Stimulated activated naive CD8-positive, alpha-beta T cell treated with anti-CD3 and anti-CD28 coated beads, Interleukin-15, Interleukin-2, amounts not matched to agents 100 ng/mL and 50 ng/mL, for 24 hours (primary cell): ENCODE measurements around the gene DEUP1.
"Not testable (repeated sequence)": the region's sequence is repeated elsewhere in the genome, so short reads cannot be mapped to it uniquely, and the experiment has no call there.

ENCODE experiments used
- H3K27ac Mint-ChIP-seq: one replicate; pipeline ENCODE4 v1.8.0; 2021; ENCODE audit warnings: mild to moderate bottlenecking, mixed read lengths
- H3K27me3 Mint-ChIP-seq: one replicate; pipeline ENCODE4 v1.8.0; 2021; ENCODE audit warnings: mixed read lengths
- H3K36me3 Mint-ChIP-seq: one replicate; pipeline ENCODE4 v1.8.0; 2021; ENCODE audit warnings: low read depth, mixed read lengths
- H3K4me1 Mint-ChIP-seq: one replicate; pipeline ENCODE4 v1.8.0; 2021; ENCODE audit warnings: low read depth, mixed read lengths
- H3K4me3 Mint-ChIP-seq: one replicate; pipeline ENCODE4 v1.8.0; 2021; ENCODE audit warnings: mild to moderate bottlenecking, mixed read lengths
- H3K9me3 Mint-ChIP-seq: one replicate; pipeline ENCODE4 v1.8.0; 2021; ENCODE audit warnings: mixed read lengths

DEUP1 gene

GRCh38 chr11:93403930-93404329 is 73.4 kb downstream of the DEUP1 start:
- peaks cover 4% of the 10 kb centered on the region for H3K27me3 Mint-ChIP-seq
- H3K36me3 Mint-ChIP-seq, result no peaks in the 10 kb centered on the region
- H3K27ac Mint-ChIP-seq, result no peak overlapping the region
- no peaks in the 10 kb centered on the region for H3K4me1 Mint-ChIP-seq
- peaks cover 5% of the 10 kb centered on the region for H3K9me3 Mint-ChIP-seq
- H3K4me3 Mint-ChIP-seq, result no peak overlapping the region

GRCh38 chr11:93407777-93408401 is 77.3 kb downstream of the DEUP1 start:
- Mint-ChIP-seq H3K9me3 (no peaks in the 10 kb centered on the region), H3K36me3 (no peaks in the 10 kb centered on the region), H3K27me3 (no peaks in the 10 kb centered on the region), H3K27ac (no peak overlapping the region), H3K4me1 (no peaks in the 10 kb centered on the region), H3K4me3 (no peak overlapping the region)

- no peak overlapping the region for H3K27ac Mint-ChIP-seq
- H3K27me3 Mint-ChIP-seq, result peaks cover 2% of the 10 kb centered on the region
- no peaks in the 10 kb centered on the region for H3K4me1 Mint-ChIP-seq
- H3K36me3 Mint-ChIP-seq, result no peaks in the 10 kb centered on the region
- no peaks in the 10 kb centered on the region for H3K9me3 Mint-ChIP-seq
- no peak overlapping the region for H3K4me3 Mint-ChIP-seq
These were observed 79.9 kb downstream of the DEUP1 start for GRCh38 chr11:93410441-93410840.

- Mint-ChIP-seq H3K27me3 (peaks cover 3% of the 10 kb centered on the region), H3K36me3 (no peaks in the 10 kb centered on the region), H3K4me1 (no peaks in the 10 kb centered on the region)
These were observed 81.2 kb downstream of the DEUP1 start for GRCh38 chr11:93411705-93412104.

GRCh38 chr11:93432247-93432646 is 101.7 kb downstream of the DEUP1 start:
- Mint-ChIP-seq H3K4me3 (no peak overlapping the region), H3K27ac (no peak overlapping the region), H3K9me3 (no peaks in the 10 kb centered on the region)

More at GRCh38 chr11:93411705-93412104, 81.2 kb downstream of the DEUP1 start:
- H3K9me3 Mint-ChIP-seq, result no peaks in the 10 kb centered on the region
- H3K4me3 Mint-ChIP-seq, result no peak overlapping the region
- H3K27ac Mint-ChIP-seq, result no peak overlapping the region

GRCh38 chr11:93443232-93443631 is 112.7 kb downstream of the DEUP1 start:
- H3K4me3 Mint-ChIP-seq, H3K4me1 Mint-ChIP-seq, H3K27ac Mint-ChIP-seq, H3K36me3 Mint-ChIP-seq, H3K9me3 Mint-ChIP-seq, H3K27me3 Mint-ChIP-seq: not testable (repeated sequence)

More at GRCh38 chr11:93432247-93432646, 101.7 kb downstream of the DEUP1 start:
- H3K27me3 Mint-ChIP-seq, result no peaks in the 10 kb centered on the region
- no peaks in the 10 kb centered on the region for H3K4me1 Mint-ChIP-seq
- H3K36me3 Mint-ChIP-seq, result no peaks in the 10 kb centered on the region

- Mint-ChIP-seq H3K4me1 (no peaks in the 10 kb centered on the region), H3K9me3 (no peaks in the 10 kb centered on the region), H3K4me3 (no peak overlapping the region), H3K36me3 (no peaks in the 10 kb centered on the region), H3K27ac (no peak overlapping the region), H3K27me3 (no peaks in the 10 kb centered on the region)
These were observed 114.1 kb downstream of the DEUP1 start for GRCh38 chr11:93444617-93445073.

- H3K9me3 Mint-ChIP-seq, result no peaks in the 10 kb centered on the region
- H3K27me3 Mint-ChIP-seq, result peaks cover 11% of the 10 kb centered on the region
These were observed 127.7 kb downstream of the DEUP1 start for GRCh38 chr11:93458286-93458685.

GRCh38 chr11:93463666-93464065 is 133.1 kb downstream of the DEUP1 start:
- not testable (repeated sequence) for H3K27ac Mint-ChIP-seq, H3K4me3 Mint-ChIP-seq, H3K4me1 Mint-ChIP-seq

More at GRCh38 chr11:93458286-93458685, 127.7 kb downstream of the DEUP1 start:
- no peak overlapping the region for H3K27ac Mint-ChIP-seq
- no peak overlapping the region for H3K4me3 Mint-ChIP-seq
- H3K36me3 Mint-ChIP-seq, result no peaks in the 10 kb centered on the region
- no peaks in the 10 kb centered on the region for H3K4me1 Mint-ChIP-seq

GRCh38 chr11:93464927-93465540 is 134.5 kb downstream of the DEUP1 start:
- Mint-ChIP-seq H3K4me3 (no peak overlapping the region), H3K27me3 (no peaks in the 10 kb centered on the region), H3K4me1 (no peaks in the 10 kb centered on the region), H3K27ac (no peak overlapping the region), H3K36me3 (no peaks in the 10 kb centered on the region), H3K9me3 (no peaks in the 10 kb centered on the region)

More at GRCh38 chr11:93463666-93464065, 133.1 kb downstream of the DEUP1 start:
- H3K36me3 Mint-ChIP-seq, H3K27me3 Mint-ChIP-seq, H3K9me3 Mint-ChIP-seq: not testable (repeated sequence)

GRCh38 chr11:93467054-93467453 is 136.5 kb downstream of the DEUP1 start:
- no peaks in the 10 kb centered on the region for H3K4me1 Mint-ChIP-seq
- H3K4me3 Mint-ChIP-seq, result no peak overlapping the region
- no peaks in the 10 kb centered on the region for H3K27me3 Mint-ChIP-seq
- H3K9me3 Mint-ChIP-seq, result no peaks in the 10 kb centered on the region
- H3K27ac Mint-ChIP-seq, result no peak overlapping the region
- H3K36me3 Mint-ChIP-seq, result no peaks in the 10 kb centered on the region

- no peaks in the 10 kb centered on the region for H3K36me3 Mint-ChIP-seq
- no peak overlapping the region for H3K4me3 Mint-ChIP-seq
- no peak overlapping the region for H3K27ac Mint-ChIP-seq
These were observed 137.7 kb downstream of the DEUP1 start for GRCh38 chr11:93468290-93468689.

GRCh38 chr11:93474123-93474522 is 143.6 kb downstream of the DEUP1 start:
- H3K4me1 Mint-ChIP-seq, result no peaks in the 10 kb centered on the region
- no peaks in the 10 kb centered on the region for H3K36me3 Mint-ChIP-seq
- H3K4me3 Mint-ChIP-seq, result no peak overlapping the region
- no peaks in the 10 kb centered on the region for H3K27me3 Mint-ChIP-seq
- H3K27ac Mint-ChIP-seq, result no peak overlapping the region
- no peaks in the 10 kb centered on the region for H3K9me3 Mint-ChIP-seq

More at GRCh38 chr11:93468290-93468689, 137.7 kb downstream of the DEUP1 start:
- Mint-ChIP-seq H3K9me3 (no peaks in the 10 kb centered on the region), H3K27me3 (no peaks in the 10 kb centered on the region), H3K4me1 (no peaks in the 10 kb centered on the region)

- H3K27me3 Mint-ChIP-seq, result no peaks in the 10 kb centered on the region
- H3K27ac Mint-ChIP-seq, result no peak overlapping the region
- no peaks in the 10 kb centered on the region for H3K9me3 Mint-ChIP-seq
- H3K36me3 Mint-ChIP-seq, result no peaks in the 10 kb centered on the region
- no peak overlapping the region for H3K4me3 Mint-ChIP-seq
- no peaks in the 10 kb centered on the region for H3K4me1 Mint-ChIP-seq
These were observed 146.3 kb downstream of the DEUP1 start for GRCh38 chr11:93476796-93477195.

GRCh38 chr11:93477684-93478234 is 147.2 kb downstream of the DEUP1 start:
- Mint-ChIP-seq H3K9me3 (no peaks in the 10 kb centered on the region), H3K27ac (no peak overlapping the region)

More at GRCh38 chr11:93477684-93478234, 147.2 kb downstream of the DEUP1 start:
- H3K27me3 Mint-ChIP-seq, result no peaks in the 10 kb centered on the region
- no peaks in the 10 kb centered on the region for H3K36me3 Mint-ChIP-seq
- H3K4me3 Mint-ChIP-seq, result no peak overlapping the region
- H3K4me1 Mint-ChIP-seq, result no peaks in the 10 kb centered on the region
